GM19025 (cell line): ENCODE results near the gene PPP4R4.

Experiments used
- ATAC-seq: cut with Tn5 transposase; IDR thresholded peaks from one replicate; pipeline ENCODE4 v1.9.1; 2021; ENCODE audit warnings: mild to moderate bottlenecking, low read depth, moderate library complexity; ENCODE audit not compliant: unreplicated experiment

The PPP4R4 gene, protein sequence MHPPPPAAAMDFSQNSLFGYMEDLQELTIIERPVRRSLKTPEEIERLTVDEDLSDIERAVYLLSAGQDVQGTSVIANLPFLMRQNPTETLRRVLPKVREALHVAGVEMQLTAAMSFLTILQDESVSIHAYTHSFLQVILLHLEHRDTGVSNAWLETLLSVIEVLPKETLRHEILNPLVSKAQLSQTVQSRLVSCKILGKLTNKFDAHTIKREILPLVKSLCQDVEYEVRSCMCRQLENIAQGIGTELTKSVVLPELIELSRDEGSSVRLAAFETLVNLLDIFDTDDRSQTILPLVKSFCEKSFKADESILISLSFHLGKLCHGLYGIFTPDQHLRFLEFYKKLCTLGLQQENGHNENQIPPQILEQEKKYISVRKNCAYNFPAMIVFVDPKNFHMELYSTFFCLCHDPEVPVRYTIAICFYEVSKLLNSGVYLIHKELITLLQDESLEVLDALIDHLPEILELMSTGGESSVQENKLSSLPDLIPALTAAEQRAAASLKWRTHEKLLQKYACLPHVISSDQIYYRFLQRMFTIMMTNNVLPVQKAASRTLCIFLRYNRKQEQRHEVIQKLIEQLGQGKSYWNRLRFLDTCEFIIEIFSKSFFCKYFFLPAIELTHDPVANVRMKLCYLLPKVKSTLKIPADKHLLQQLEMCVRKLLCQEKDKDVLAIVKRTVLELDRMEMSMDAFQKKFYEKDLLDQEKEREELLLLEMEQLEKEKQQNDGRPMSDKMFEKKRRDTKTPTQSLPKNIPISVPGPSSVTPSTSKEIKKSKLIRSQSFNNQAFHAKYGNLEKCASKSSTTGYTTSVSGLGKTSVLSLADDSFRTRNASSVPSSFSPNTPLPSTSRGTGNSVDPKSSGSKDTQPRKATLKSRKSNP

DNA sequence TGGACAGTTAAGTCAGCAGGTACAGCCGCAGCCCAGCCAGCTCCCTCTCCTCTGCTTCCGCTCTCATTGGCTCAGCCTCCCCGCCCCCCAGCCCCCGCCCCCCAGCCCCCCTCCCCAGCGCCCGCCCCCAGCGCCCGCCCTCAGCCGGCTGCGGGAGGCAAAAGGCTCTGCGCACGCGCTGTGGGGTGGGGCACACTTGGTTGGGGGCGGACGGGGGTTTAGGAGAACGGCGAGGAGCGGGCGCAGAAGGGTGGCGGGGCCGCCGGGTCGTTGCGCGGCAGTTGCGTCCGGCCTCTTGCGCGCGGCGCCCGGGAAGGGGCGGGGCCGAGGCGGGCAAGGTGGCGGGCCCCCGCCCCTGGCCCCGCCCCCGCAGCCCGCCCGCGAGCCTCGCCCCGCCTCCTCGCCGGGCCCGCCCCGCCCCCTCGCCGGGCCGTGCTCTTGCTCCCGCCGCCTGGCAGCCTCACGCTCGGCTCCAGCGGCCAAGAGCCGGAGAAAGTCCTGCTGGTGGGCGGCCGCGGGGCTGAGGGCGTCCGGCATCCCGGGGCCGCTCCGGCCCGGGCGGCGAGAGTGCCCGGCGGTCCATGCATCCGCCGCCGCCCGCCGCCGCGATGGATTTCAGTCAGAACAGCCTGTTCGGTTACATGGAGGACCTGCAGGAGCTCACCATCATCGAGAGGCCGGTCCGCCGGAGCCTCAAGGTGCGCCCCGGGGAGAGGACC is at the start of gene PPP4R4:
PPP4R4 (plus strand) TSS at position 438 of the 719 bp plus-strand sequence; CDS start at position 582, 144 bp downstream.
- ATAC-seq = peak; percentile 77

DNA sequence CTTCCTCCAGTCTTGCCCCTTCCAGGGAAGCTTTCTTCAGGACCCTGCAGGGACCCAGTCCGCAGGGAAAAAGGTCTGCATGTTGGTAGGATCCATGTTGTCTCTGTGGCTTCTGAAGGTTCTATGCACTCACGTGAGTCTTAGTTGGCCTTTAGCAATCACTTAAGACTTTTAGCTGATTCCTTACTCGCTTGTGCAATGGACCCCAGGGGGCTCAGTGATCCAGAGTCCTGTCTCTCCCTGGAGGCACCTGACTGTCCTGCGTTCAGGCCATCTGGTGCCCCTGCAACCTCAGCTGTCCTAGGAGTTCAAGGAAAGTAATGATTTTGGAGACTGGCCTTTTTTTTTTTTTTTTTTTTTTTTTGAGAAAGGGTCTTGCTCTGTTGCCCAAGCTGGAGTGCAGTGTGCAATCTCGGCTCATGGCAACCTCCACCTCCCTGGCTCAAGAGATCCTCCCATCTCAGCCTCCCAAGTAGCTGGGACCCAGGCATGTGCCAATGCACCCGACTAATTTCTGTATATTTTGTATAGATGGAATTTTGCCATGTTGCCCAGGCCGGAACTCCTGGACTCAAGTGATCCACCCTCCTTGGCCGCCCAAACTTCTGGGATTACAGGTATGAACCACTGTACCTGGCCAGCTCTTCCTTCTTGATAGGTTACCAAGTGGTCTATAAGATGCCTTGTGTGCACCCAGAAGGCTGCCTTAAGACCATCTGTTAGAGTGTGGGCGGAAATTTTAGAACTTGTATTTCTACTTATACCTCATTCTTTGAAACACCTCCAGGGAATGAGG is 49.3 kb upstream of the PPP4R4 start:
- no peak for ATAC-seq

DNA sequence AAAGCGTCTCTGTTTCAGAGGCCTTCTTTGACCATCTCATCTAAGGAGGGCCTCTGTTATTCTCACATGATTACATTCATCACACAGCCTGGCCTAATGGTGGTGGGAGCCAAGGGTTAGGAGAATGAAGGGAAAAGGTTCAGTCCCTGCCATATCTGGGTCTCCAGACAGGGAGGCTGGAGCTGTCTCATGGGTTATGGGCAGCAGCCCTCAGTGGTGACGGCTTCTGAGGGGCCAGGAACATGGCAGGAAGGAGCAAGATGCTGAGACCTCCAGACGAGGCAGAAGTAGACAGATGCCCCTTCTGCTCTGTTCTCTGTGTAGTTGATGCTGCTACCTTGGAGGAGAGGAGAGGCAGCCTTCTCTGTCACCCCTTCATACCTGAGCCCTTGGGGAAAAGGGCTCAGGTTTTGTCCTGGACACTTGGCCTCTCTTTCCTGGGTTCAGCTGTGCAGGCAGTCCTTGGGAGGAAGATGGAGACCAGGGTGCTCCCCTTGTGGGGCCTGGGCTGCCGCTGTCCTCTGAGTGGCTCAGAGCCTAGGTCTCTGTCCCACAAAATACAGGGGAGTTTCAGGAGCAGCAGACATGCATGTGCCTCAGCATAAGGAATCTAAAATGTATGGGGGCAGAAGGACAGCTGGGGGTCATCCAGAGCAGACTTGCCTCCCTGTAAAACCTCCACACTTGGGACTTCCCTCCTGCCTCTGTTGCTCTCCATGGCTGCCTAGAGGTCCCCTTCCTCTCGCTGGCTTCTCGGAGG is 48.3 kb upstream of the PPP4R4 start:
- no peak for ATAC-seq

GRCh38 chr14:94126419-94126677 is 47.8 kb upstream of the PPP4R4 start:
- no peak for ATAC-seq

DNA sequence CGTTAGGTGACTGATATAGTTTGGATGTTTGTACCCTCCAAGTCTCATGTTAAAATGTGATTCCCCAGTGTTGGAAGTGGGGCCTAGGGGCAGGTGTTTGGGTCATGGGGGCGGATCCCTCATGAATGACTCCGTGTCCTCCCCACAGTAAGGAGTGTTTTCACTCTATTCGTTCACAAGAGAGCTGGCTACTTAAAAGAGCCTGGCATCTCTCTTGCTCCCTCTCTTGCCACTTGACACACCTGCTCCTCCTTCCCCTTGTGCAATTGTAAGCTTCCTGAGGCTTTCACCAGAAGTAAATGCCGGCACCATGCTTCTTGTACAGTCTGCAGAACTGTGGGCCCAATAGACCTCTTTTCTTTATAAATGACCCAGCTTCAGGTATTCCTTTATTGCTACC is 47.3 kb upstream of the PPP4R4 start:
- ATAC-seq = no peak

GRCh38 chr14:94127330-94127729 is 46.8 kb upstream of the PPP4R4 start:
- ATAC-seq = no peak

DNA sequence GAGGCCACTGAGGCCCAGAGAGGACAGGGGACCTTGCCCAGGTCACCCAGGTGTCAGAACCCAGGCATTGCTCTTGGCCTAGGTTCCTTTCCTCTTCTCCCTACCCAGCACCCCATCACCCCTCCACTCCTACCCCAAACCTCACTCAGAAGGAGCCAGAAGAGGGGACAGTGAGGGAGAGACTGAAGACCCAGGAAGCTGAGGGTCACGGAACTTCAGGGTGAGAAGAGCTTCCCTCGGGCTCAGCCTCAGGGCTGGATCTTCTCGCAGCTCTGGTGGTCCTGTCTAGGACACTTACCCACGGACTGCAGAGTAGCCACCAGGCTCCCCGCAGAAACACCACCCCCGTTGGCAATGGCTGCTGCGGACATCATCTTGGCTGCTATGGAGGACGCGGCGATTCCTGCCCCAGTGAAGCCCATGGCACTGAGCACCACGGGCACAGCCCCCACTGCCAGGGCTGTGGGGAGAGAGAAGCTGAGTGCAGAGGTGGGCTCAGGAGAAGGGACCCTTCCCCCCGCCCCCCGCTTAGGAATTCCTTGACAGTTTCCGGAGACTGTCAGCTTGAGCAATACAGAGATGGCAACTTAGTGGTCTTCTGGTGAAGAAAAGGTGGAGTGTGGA is 45.8 kb upstream of the PPP4R4 start:
- ATAC-seq = no peak

DNA sequence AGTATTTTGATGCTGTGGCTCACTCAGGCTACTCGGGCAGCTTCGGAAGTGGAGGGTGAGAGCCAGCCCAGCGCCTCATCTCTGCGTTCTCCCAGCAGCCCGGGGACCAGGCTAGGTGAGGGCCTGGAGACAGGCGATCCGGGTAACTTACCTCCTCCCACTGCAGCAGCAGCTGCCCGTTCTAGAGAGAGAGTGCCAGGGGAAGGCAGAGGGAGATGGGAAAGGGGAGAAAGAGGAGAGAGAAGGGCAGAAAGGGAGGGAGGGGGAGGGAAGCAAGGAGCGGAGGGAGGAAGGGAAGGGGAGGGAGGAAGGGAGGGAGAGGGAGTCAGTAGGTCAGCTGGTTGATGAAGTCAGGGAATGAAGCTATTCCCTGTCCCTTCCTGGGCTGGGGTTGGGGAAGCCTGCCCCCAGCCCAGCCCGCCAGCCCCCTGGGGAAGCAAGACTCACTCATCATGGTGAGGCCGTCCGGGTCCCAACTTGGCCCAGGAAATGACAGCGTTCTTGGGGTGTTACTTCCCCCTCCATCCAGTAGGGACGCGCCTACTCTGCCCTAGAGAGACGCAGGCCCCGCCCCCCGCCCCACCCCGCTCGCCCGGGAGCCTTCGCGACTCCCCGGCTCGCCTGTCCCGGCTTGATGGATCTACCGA is 44.9 kb upstream of the PPP4R4 start, which contains the start of gene IFI27L2:
IFI27L2 (minus strand) TSS at position 494 of the 647 bp plus-strand sequence; CDS start at position 454, 40 bp downstream.
- peak; percentile 86 for ATAC-seq

DNA sequence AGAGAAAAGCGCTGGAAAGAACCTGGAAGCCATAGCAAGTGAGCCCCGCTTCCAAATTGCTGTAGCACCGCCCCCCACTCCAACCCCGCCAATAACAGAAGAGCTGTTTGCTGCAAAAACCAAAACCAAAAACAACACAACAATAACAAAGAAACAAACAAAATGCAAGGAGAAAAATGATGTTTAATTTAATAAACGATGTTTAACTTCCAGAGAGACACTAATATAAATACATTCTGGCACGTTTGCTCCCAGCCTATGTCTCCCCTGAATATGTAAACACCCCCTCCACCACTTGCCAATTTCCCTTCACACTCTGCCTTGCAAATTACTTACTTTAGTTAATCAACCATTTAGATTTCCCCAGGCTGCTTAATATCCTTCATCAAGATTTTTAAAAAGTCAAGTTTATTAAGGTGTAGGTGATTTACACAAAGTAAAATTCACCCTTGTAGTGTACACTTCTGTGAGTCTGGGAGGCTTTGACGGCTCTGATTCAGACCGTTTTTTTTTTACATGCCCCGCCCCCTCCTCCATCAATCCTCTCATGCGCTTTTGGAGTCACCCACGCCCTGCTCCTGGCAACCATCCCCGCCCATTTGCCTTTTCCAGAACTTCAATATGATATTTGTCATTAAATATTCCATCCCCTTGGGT is 44.2 kb upstream of the PPP4R4 start:
- no peak for ATAC-seq

- ATAC-seq = no peak
Measured at GRCh38 chr14:94132285-94132887, 41.7 kb upstream of the PPP4R4 start.

GRCh38 chr14:94135476-94135875 is 38.6 kb upstream of the PPP4R4 start:
- ATAC-seq = no peak

DNA sequence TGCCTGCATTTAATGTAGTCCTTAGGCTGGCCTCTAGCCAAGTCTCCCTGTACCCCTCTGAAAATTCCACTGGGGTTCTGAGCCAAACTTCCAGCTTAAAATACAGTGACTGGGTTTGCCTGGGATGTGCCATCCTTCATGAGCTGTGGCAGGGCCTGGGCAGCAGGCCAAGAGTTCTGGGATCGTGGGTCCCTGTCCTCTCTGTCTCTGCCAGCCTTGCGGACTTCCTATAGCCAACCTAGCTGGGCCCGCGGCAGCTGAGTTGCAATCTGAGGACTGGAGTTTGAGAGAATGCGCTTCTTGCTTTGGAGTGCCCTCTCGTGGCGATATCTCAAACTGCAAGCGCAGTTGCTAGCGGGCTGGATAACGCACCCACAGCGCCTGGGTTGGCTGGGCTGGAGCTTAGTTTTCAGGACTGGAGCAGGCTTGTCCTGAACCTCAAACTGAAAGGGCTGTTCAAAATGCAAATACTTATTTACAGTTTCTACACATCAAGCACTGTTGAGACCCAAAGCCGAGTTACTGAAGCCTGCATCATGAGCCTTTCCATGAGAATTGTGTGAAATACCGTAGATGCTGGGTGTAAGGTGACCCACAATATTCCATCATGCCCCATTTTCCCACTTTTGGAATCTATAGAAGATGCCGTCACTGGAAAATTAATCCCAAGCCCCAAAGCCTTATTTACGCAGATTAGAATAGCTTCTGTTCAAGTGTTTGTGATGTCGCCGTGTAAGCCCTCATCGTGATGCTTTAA is 37.4 kb upstream of the PPP4R4 start:
- no peak for ATAC-seq

- no peak for ATAC-seq
Measured at GRCh38 chr14:94138251-94138650, 35.9 kb upstream of the PPP4R4 start.

GRCh38 chr14:94139006-94139405 is 35.1 kb upstream of the PPP4R4 start:
- ATAC-seq = no peak

- ATAC-seq = no peak
Measured at GRCh38 chr14:94139421-94139820, 34.7 kb upstream of the PPP4R4 start.

DNA sequence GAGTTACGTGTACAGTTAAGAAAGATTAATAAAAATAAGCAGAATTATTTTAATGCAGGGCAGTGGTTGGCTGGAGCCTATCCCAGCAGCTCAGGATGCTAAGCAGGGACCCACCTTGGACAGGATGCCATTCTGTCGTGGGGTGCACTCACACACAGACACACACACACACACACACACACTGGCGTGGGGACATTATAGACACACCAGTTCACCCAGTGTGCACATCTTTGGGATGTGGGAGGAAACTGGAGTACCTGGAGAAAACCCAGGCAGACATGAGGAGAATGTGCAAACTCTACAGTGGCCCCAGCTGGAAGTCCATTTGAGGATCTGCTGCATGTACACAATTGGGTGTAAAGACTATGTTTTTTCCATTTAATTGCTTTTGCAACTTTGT is 31.9 kb upstream of the PPP4R4 start:
- ATAC-seq = no peak

DNA sequence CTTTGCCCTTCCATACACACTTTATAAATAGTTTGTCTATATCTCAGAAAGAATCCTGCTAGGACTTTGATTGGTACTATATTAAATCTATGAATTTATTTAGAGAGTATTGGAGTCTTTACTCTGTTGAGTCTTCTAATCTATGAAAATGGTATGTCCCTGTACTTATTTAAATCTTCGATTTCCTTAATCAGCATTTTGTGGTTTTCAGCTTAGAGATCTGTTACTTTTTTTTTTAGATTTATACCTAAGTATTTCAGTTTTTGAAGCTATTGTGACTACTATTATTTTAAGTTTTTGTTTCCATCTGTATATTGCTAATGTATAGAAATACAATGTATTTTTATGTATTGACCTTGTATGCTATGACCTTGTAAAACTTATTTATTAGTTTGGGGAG is 31.3 kb upstream of the PPP4R4 start:
- ATAC-seq = no peak
